Islet precursor cell (in vitro differentiated cells): ENCODE results near the gene AQP2.
A peak's percentile ranks its signal among the peaks of the same experiment; 100 is the strongest.

ENCODE experiments used
- DNase-seq: peaks from one replicate; pipeline ENCODE4 v3.0.0-alpha.2; 2018

AQP2 gene

GRCh38 chr12:49956663-49957569 lies 6.4 kb downstream of the AQP2 start:
- DNase-seq = no peak

GRCh38 chr12:49957570-49957967 lies 7.0 kb downstream of the AQP2 start:
- no peak for DNase-seq

GRCh38 chr12:49959685-49960473 lies 9.3 kb downstream of the AQP2 start:
- no peak for DNase-seq

DNA sequence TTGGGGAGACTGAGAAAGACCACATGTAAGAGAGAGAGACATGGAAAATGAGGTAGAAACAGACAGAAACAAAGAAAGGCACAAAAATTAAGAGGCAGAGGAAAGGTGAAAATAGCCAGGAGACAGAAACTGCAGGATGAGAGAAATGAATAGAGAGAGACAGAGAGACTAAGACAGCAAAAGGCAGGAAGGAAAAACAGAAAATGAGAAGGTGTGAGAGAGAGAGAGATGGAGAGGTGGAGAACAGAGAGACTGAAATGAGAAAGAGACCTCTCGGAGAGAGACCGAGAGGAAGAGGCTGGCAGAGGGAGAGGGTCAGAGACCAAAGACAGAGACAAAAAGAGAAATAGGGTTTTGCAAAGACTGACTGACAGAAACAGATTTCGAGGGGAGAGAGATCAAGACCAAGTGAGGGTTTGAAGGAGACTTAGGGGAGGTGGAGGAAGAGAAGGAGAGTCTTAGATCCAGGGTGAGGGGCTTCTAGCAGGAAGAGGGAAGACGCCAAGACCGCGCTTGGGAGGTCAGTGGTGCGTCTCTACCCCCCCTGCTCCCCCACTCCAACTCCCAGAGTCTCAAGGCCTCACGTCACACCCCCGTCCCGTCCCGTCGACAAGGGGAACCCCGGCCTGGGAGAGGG lies 10.1 kb downstream of the AQP2 start:
- DNase-seq = no peak

DNA sequence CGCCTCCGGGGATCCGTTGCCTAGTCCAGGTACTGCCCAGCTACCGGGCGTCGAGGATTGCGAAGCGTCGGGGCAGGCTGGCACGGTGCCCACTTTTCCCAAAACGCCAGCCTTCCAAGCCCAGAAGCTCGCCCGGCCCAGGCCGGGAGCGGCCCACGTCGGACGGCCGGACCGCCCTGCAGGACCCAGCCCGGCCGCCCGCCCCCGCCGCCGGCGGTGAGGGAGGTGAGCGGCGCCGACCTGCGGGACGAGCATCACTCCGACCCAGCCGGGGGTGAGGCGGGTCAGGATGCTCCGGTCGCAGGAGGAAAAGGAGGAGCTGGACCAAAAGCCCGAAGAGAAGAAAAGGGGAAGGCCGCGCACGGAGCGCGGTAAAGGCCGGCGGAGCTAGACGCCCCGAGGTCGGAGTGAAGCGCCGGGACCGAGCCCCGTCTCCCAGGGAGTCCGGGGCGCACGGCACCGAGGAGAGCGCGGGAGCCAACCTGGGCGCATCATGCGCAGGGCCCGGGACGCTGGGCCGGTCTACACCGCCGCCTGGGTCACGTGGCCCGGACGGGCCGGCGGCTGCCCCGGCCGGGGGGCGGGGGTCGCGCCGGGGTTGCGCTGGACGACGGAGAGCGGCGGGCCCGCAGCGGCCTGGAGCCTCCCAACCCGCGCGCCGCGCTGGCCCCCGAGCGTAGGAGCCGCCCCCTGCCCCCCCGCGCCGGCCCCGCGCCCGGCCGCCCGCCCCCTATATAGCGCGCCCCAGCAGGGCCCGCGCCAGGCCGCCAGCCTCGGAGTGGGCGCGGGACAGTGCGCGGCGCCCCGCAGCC lies 10.8 kb downstream of the AQP2 start, which contains the start of gene AQP5:
AQP5 (plus strand) TSS at position 762 of the 812 bp plus-strand sequence. CDS start 146 bp downstream, outside the sequence.
- DNase-seq = no peak

DNA sequence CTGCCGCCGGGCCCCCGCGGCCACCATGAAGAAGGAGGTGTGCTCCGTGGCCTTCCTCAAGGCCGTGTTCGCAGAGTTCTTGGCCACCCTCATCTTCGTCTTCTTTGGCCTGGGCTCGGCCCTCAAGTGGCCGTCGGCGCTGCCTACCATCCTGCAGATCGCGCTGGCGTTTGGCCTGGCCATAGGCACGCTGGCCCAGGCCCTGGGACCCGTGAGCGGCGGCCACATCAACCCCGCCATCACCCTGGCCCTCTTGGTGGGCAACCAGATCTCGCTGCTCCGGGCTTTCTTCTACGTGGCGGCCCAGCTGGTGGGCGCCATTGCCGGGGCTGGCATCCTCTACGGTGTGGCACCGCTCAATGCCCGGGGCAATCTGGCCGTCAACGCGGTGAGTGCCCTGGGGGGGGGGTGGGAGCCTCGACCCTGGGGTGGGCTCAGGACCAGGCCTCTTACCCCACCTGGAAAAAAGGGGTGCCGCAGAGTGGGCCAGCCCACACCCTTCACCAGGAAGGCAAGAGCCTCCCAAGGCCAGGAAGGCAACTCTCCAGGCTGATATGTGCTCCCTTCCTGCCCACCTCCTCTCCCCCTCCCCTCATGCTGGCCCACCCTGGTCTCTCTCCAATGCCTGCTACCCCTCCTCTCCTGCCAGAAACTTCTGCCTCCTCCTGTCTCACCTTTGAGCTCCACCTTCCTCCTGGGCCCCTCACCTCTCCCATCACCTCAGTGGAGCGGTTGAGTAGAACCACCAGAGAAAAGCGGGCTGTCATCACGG lies 11.6 kb downstream of the AQP2 start:
- DNase-seq = no peak

GRCh38 chr12:49962861-49963765 lies 12.6 kb downstream of the AQP2 start:
- no peak for DNase-seq

- DNase-seq = no peak
These were observed 13.7 kb downstream of the AQP2 start for GRCh38 chr12:49963976-49964815.

DNA sequence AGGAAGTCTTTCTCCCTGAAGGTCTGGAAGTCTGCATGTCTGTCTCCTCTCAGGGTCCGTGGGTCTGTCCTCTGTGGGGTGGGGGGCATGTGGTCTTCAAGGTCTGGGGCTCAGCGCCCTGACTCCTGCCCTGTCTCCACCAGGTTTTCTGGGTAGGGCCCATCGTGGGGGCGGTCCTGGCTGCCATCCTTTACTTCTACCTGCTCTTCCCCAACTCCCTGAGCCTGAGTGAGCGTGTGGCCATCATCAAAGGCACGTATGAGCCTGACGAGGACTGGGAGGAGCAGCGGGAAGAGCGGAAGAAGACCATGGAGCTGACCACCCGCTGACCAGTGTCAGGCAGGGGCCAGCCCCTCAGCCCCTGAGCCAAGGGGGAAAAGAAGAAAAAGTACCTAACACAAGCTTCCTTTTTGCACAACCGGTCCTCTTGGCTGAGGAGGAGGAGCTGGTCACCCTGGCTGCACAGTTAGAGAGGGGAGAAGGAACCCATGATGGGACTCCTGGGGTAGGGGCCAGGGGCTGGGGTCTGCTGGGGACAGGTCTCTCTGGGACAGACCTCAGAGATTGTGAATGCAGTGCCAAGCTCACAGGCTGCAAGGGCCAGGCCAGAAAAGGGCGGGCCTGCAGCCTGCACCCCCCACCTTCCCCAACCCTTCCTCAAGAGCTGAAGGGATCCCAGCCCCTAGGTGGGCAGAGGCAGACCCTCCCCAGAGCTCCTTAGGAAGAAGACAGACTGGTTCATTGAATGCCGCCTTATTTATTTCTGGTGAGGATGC lies 14.5 kb downstream of the AQP2 start:
- DNase-seq = no peak

DNA sequence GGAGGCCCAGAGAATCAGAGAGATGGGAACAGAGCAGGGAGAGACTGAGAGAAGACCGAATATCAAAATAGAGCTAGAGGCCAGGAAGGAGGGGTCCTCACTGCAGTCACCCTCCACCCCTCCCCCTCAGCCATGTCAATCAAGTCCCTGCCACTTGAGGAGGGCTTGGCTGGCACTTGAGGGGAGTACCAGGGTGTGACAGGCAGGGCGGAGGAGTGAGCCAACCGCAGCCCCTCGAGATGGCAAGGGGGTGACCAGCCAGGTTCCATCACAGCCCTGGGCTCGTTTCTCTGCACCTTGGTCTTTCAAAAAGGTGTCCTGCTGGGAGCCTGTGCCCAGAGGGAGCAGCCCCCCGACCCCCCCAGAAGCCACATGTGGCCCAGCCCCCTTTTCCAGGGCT lies 15.3 kb downstream of the AQP2 start:
- DNase-seq = no peak

DNA sequence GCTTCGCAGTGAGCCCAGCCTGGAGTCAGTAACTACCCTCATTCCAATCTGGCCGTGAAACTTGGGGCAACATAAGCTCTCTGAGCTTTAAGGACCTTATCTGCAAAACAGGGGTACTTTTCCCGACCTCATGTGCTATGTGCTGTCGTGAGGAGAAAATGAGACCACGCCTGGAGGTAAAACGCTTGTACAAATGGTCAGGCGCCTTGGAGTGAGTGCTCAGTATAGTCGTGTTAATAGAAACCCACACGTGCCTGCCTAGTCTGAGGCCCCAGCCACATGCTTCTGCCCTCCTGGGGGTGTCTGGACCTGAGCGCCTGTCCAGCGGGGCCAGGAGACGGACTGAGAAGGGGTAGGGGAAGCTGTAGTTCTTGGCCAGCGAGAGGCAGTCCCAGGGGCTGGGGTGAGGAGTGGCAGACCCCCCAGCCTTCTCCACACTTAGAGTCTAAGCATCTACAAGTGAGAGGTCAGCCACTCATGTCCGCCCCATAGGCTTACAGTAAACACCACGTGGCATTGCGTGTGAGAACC lies 16.0 kb downstream of the AQP2 start:
- DNase-seq = no peak

GRCh38 chr12:49967042-49967776 lies 16.7 kb downstream of the AQP2 start:
- DNase-seq = peak; percentile 95

DNA sequence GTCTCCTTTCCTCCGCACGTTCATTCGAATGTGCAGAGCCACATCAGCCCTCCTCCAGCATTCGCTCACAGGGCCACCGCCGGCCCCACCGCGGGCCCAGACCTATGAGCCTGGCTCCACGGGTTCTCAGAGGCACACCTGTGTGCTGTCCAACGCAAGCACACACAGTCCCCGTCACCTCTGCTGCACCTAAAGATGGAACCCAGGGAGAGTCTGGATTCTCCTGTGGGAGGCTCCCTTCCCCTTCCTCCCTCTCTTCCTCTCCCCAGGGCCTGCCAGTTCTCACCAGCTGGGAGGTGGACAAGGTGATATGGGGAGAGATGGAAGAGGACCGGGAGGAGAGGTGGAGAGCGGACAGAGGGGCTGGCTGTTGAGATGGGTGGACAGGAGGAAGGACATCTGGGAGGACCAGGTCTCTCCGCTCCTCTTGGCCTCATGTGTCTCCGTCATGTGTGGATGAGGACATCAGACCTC lies 17.3 kb downstream of the AQP2 start:
- no peak for DNase-seq

DNA sequence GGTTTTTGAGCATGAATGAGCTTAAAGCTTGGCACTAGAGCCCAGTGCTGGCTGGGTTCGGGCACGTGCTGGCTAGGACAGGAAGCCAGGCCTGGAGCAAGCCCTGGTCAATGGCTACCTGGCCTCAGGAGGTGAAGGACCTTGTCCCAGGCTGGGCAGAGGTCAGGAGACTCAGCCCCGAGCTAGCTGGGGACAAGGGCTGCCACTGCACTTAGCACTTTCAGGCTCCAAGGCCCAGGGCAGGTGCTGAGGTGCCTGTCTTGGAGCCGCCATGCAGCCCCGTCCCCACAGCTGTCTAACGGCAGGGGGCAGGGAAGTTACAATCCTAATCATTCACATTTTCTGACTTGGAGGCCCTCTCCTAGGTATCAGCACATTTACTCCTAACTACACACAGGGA lies 17.9 kb downstream of the AQP2 start:
- no peak for DNase-seq

DNA sequence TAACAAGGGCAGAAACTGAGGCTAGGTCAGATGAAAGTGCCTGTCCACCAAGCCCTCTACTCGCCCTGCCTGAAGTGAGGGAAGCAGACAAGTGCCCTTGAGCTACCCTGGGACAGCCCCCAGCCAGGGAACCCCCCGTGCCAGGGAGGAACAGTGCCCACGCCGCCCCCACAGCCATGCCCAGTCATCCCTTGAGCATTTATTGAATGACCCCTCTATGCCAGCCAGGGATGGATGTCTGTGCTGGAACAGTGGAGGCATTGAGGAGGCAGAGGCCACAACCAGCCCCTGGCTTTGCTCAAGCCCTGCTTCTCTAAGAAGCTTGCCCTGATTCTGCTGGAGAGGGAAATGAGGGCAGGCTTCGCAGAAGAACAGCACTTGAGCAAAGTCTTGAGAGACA lies 18.5 kb downstream of the AQP2 start:
- DNase-seq = no peak

DNA sequence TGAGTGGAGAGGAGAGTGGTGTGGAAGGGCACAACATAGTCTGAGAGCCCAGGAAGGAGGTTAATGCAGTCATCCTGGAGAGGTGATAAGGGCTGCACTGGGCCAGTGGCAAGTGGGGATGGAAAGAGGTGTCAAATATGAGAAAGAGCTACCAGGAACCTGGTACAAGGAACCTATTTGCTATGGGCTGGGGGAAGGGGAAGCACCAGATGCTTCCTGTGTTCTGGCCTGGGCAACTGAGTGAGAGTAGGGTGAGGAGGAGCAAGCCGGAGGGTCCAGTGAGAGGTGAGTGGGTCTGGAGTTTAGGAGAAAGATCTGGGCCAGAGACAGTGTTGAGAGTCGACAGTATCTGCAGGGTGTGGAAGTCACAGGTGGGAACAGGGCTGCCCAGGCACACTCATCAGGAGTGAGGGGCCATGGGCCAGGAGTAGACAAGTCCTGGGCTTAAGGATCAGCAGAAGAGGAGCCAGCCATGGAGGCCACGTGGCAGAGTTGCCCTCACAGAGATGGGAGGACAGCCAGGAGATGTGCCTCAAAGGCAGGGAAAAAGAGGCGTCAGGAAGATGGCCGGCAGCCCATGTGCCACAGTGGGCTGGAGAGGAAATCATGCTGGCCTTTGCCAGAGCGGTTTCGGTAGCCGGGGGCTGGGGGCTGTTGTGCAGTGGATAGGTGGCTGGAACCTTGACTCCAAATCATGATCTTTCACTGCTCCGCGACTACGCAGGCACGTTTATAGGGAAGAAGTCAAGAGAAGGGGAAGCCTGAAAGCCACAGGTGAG lies 19.3 kb downstream of the AQP2 start:
- DNase-seq = no peak

DNA sequence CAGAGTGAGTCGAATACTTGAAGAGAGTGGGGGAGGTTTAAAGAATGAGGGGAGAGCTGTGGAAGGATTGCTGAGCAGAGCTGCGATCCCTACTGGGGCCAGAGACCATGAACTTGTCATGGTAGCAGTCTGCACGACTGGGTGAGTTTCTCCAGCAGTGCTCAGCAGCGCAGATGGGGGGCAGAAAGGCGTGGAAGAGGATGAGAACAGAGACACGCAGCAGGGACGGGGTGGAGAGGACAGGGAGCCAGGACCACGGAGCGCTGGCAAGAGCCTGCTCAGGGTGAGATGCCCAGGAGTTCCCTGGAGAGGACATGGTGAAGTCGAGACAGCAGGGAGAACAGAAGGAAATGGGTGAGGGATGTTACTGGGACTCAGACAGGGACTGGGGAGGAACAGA lies 20.1 kb downstream of the AQP2 start:
- DNase-seq = no peak
